ENCODE data around the gene YIPF1.

YIPF1 gene

GRCh38 chr1:53804791-53805505, 84.6 kb downstream of the YIPF1 start:
- H3K27ac ChIP-seq = no peak overlapping the region
- H3K4me3 ChIP-seq = no peak overlapping the region

- H3K4me3 ChIP-seq = no peak overlapping the region
- H3K27ac ChIP-seq = no peak overlapping the region
Observed at GRCh38 chr1:53804181-53804580, 85.4 kb downstream of the YIPF1 start.

Measured in skin epidermis (tissue), 12 donors.